Measurements from ENCODE around the gene SLAMF1.

SLAMF1 gene

DNA sequence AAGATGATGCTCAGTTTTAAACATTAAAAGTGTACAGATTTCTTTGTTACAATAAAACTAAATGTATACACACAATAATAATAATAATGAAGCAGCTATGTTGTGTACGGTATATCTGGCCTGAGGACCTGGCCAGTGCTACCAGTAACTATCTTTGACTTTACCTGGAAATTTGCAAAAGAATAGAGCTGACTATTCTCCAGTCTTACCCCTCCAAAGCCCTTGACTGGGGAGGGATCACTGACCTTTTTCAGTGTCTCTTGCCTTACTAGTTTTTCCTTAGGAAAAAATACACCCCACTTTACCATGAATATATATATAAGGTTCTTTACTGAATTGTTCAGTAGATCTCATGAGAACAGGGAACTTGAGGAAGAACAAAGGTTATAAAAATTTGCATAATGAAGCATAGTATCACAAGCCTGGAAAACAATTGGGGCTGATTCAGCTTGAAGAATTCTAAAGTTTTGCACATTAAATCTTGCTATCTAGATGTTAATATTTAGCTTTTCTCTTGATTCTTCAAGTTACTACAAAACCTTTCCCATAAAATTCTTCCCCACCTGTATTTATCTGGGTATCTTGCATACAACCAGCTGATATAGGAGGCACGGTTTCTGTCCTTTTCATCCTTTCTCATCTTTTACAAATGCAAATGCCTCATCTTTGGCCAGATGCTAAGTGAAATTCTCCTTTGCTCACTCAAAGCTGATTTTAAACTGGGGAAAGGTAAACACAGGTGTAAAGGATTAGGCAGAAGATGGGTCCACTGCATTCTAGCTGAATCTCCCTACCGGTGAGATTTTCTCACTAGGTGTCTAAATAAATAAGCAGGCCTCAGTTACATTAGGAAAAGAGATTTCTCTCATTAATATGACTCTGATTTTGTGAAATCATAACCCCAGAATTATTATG, 25.0 kb upstream of the SLAMF1 start:
- H3K9me3 ChIP-seq (ENCODE audit: control insufficient read depth, insufficient read depth, low read length), result no peaks in the 10 kb centered on the region; the same call in 1 of the 2 replicates
- no peaks in the 10 kb centered on the region for H3K36me3 ChIP-seq (ENCODE audit: insufficient read depth, low read length)
- peaks cover 26% of the 10 kb centered on the region for H3K4me1 ChIP-seq (ENCODE audit: insufficient read depth, low read length)
- no peak overlapping the region for H3K9ac ChIP-seq (ENCODE audit: low read depth, low read length)

DNA sequence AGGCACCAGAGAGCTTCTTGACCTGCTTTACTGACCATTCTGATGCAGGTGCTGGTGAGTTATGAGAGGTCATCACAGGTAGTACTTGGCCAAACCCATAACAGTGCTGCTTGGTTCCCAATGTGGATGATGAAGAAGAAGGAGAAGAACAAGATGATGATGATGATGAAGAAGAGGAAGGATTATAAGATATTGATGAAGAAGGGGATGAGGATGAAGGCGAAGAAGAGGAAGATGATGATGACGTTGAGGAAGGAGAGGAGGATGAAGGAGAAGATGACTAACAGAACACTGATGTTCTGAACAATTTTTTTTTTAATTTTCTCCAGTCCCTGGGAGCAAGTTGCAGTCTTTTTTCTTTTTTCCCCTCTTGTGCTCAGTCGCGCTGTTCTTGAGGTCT, 23.9 kb upstream of the SLAMF1 start:
- Histone ChIP-seq H3K36me3 (ENCODE audit: insufficient read depth, low read length) (no peaks in the 10 kb centered on the region), H3K4me1 (ENCODE audit: insufficient read depth, low read length) (peaks cover 28% of the 10 kb centered on the region), H3K9ac (ENCODE audit: low read depth, low read length) (no peak overlapping the region), H3K9me3 (ENCODE audit: control insufficient read depth, insufficient read depth, low read length) (no peaks in the 10 kb centered on the region; the same call in 1 of the 2 replicates)

DNA sequence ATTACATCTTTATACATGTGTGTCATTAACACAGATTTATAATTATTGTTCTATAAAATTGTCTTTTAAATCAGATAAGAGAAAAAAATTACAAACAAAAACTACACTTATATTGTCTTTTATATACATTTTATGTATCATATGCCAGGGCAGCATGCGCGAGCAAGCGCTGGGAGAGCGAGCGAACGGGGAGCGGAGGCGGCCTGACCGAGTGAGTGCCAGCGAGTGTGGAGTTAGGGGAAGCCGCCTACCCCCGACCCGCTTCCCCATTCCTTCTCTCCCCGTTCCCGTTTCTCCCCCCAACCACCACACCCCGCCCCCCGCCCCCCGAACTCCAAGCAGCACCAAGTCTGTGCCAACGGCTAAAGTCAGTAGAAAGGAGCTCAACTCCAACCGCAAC, 23.0 kb upstream of the SLAMF1 start:
- no peaks in the 10 kb centered on the region; the same call in 1 of the 2 replicates for H3K9me3 ChIP-seq (ENCODE audit: control insufficient read depth, insufficient read depth, low read length)
- no peak overlapping the region for H3K9ac ChIP-seq (ENCODE audit: low read depth, low read length)
- peaks cover 27% of the 10 kb centered on the region for H3K4me1 ChIP-seq (ENCODE audit: insufficient read depth, low read length)
- H3K36me3 ChIP-seq (ENCODE audit: insufficient read depth, low read length), result no peaks in the 10 kb centered on the region

DNA sequence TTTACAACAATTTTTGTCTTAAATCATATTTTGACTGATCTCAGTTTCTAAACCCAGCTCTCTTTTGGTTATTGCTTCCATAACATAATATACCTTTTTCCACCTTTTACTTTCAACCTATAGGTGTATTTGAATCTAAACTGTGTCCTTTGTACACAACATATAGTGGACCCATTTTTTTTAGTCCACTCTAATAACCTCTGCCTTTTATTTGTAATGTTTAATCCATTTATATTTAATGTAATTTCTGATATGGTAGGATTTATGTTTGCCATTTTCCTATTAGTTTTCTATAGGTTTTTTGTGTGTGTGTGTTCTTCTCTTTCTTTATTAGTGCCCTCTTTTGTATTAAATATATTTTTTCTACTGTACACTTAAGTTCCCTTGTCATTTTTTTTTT, 22.4 kb upstream of the SLAMF1 start:
- no peaks in the 10 kb centered on the region; the same call in 1 of the 2 replicates for H3K9me3 ChIP-seq (ENCODE audit: control insufficient read depth, insufficient read depth, low read length)
- H3K36me3 ChIP-seq (ENCODE audit: insufficient read depth, low read length), result no peaks in the 10 kb centered on the region
- H3K4me1 ChIP-seq (ENCODE audit: insufficient read depth, low read length), result peaks cover 27% of the 10 kb centered on the region
- no peak overlapping the region for H3K9ac ChIP-seq (ENCODE audit: low read depth, low read length)

DNA sequence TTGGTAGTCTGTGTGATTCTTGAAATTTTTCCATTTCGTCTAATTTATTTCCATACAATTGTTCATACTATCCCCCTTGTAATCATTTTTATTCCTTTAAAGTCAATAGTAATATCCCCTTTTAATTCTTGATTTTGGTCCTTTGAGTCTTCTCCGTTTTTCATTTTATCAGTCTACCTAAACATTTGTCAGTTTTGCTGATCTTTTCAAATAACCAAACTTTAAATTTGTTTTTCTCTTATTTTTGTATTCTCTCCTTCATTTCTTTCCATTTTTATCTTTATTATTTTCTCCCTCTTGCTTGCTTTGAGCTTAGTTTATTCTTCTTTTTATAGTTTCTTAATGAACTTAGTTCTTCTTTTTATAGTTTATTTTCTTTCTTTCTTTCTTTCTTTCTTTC, 21.1 kb upstream of the SLAMF1 start:
- Histone ChIP-seq H3K36me3 (ENCODE audit: insufficient read depth, low read length) (no peaks in the 10 kb centered on the region), H3K9ac (ENCODE audit: low read depth, low read length) (no peak overlapping the region), H3K4me1 (ENCODE audit: insufficient read depth, low read length) (peaks cover 18% of the 10 kb centered on the region), H3K9me3 (ENCODE audit: control insufficient read depth, insufficient read depth, low read length) (no peaks in the 10 kb centered on the region; the same call in 1 of the 2 replicates)

DNA sequence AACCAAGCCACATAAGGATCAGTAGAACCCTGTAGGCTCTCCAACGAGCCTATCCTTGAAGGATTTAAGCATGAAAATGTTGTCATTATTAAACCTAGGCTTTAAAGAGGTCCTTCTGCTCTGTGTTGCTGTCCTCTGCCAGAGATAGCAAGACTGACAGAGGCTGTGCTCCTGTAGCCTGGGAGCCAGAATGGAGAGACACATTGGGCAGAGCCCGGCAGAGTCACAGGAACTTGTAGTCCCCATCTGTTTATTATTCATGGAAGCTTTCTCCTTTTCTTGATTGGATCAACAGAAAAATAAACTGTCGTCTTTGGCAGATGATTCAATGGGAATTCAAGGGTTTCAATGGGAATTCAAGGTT, 19.2 kb upstream of the SLAMF1 start:
- Histone ChIP-seq H3K4me1 (ENCODE audit: insufficient read depth, low read length) (peaks cover 5% of the 10 kb centered on the region), H3K9me3 (ENCODE audit: control insufficient read depth, insufficient read depth, low read length) (no peaks in the 10 kb centered on the region; the same call in 1 of the 2 replicates), H3K9ac (ENCODE audit: low read depth, low read length) (no peak overlapping the region), H3K36me3 (ENCODE audit: insufficient read depth, low read length) (no peaks in the 10 kb centered on the region)

DNA sequence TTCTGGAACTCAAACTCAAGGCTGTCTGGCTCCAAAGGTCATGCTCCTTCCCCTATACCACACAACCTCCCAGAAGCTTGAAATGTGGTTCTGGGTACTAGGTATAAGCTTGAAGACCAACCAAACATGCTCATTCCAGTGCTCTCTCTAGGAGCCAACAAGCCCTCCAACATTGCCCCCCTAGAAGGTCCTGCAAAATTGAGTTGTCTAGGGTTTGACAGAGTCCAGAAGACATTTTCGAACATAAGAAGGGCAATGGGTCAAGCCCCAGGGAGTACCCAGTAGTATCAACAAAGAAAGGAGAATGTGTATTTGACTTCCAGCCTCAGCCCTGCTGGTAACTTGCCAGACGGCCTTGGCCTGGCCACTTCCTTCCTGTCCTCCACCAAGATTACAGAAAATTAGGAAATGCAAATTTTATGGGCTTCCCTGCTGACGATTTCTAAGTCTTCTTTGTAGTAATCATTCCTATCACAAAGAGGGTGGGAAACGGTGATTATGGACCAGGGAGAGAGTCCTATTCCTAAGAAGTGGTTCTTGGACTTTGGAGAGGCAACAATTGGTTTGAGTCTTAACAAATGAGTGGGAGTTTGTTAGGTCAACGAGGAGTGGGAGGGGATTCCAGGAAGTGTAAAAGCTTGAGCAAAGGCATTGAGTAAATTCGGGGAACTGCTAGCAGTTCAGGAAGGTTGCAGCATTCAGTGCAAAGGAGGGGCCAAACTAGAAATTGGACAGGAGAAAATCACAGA, 18.7 kb upstream of the SLAMF1 start:
- no peak overlapping the region for H3K9ac ChIP-seq (ENCODE audit: low read depth, low read length)
- no peaks in the 10 kb centered on the region; the same call in 1 of the 2 replicates for H3K9me3 ChIP-seq (ENCODE audit: control insufficient read depth, insufficient read depth, low read length)
- H3K4me1 ChIP-seq (ENCODE audit: insufficient read depth, low read length), result peaks cover 5% of the 10 kb centered on the region; the same call in 1 of the 2 replicates
- no peaks in the 10 kb centered on the region for H3K36me3 ChIP-seq (ENCODE audit: insufficient read depth, low read length)

DNA sequence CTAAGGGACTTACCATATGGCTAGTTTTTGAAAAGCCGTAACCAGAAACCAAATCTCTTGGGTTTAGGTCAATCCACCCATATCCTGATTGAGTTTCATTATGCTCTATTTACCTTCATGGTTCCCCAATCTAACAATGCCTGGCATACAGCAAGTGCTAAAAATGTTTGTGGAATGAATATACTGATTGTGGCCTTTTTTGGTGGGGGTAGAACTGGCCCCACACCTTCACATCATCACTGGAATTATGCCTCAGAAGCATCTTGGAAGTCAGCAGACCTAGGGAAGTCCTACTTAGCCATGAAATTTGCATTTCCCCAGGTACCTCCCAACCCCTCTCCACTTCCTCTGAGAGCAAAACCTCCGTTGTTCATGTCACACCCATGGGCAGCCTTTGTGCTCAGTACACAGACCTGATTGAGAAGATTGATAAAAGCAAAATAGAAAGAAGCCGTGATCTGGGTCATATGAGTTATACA, 17.8 kb upstream of the SLAMF1 start:
- H3K9me3 ChIP-seq (ENCODE audit: control insufficient read depth, insufficient read depth, low read length), result no peaks in the 10 kb centered on the region; the same call in 1 of the 2 replicates
- peaks cover 5% of the 10 kb centered on the region; the same call in 1 of the 2 replicates for H3K4me1 ChIP-seq (ENCODE audit: insufficient read depth, low read length)
- no peak overlapping the region for H3K9ac ChIP-seq (ENCODE audit: low read depth, low read length)
- H3K36me3 ChIP-seq (ENCODE audit: insufficient read depth, low read length), result no peaks in the 10 kb centered on the region

DNA sequence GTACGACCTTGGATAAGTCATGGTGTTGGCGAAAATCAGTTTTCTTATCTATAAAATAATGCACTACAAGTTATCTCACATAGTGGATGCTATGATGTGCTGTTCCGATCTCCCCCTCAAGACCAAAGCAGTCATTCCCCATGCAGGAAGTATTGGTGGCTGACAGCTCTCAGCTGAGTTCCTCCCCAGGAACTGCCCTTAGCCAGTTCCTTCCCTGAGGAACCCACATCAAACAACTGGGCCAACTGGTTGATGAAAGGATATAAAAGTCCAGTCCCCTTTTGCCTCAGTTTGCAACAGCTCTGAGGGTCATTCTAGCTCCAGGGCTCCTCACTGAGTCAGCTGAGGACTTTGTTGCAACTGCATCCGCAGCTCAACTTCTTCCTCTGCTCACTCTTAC, 16.1 kb upstream of the SLAMF1 start:
- Histone ChIP-seq H3K36me3 (ENCODE audit: insufficient read depth, low read length) (no peaks in the 10 kb centered on the region), H3K4me1 (ENCODE audit: insufficient read depth, low read length) (peaks cover 9% of the 10 kb centered on the region; the same call in 1 of the 2 replicates), H3K9me3 (ENCODE audit: control insufficient read depth, insufficient read depth, low read length) (no peaks in the 10 kb centered on the region), H3K9ac (ENCODE audit: low read depth, low read length) (no peak overlapping the region)

DNA sequence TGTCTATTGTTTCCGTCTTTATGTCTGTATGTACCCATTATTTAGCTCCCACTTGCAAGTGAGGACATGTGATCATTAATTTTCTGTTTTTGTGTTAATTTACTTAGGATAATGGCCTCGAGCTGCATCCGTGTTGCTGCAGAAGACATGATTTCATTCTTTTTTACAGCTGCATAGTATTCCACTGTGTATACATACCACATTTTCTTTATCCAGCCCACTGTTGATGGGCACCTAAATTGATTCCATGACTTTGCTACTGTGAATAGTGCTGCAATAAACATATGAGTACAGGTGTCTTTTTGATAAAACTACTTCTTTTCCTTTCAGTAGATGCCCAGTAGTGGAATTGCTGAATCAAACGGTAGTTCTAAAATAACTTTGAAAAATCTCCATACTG, 12.7 kb upstream of the SLAMF1 start:
- no peak overlapping the region for H3K9ac ChIP-seq (ENCODE audit: low read depth, low read length)
- H3K4me1 ChIP-seq (ENCODE audit: insufficient read depth, low read length), result 0 out of 2 replicates have a peak, but pooled peaks cover 4% of the 10 kb centered on the region
- H3K36me3 ChIP-seq (ENCODE audit: insufficient read depth, low read length), result no peaks in the 10 kb centered on the region
- no peaks in the 10 kb centered on the region for H3K9me3 ChIP-seq (ENCODE audit: control insufficient read depth, insufficient read depth, low read length)

DNA sequence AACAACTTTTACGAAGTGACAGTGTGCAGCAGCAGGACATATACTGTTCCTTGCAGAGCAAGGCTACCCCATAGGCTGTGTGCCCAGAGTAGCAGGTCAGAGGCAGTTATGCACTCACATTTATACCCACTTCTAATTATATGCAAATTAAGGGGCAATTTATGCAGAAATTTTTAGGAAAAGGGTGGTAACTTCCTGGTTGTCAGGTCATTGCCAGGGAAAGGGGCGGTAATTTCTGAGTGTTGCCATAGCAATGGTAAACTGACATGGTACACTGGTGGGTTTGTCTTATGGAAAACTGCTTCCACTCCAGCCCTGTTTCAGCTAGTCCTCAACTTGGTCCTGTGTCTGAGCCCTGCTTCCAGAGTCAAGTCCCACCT, 12.0 kb upstream of the SLAMF1 start:
- no peaks in the 10 kb centered on the region for H3K9me3 ChIP-seq (ENCODE audit: control insufficient read depth, insufficient read depth, low read length)
- no peak overlapping the region for H3K9ac ChIP-seq (ENCODE audit: low read depth, low read length)
- H3K36me3 ChIP-seq (ENCODE audit: insufficient read depth, low read length), result no peaks in the 10 kb centered on the region
- H3K4me1 ChIP-seq (ENCODE audit: insufficient read depth, low read length), result peaks cover 9% of the 10 kb centered on the region; the same call in 1 of the 2 replicates

DNA sequence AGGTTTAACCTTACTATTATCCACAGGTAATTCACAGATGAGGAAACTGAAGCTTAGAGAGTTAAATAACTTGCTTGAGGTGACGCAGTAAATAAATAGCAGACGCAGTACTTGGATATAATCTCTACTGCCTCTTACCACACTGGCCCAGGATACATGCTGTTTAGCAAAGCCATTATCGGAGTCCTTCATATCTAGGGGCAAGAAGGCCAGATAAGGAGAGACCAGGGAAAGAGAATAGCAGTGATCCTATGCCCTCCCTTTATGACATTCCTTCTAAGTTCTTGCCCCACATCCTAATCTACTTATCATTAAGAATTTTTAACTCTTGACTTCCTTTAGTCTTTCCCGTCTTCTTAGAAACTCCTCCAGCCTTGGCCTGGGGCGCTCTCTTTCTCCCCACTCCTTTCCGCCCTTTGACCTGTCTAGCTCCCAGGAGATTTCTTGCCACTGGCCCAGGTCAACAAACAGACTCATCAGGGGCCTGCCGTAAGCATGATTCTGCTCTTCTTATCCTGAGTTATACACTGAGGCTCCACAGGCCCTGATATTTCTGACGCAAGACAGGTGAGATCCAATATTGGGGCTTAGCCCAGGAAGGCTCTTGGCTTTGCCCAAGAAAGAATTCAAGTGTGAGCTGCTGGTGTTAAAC, 11.4 kb upstream of the SLAMF1 start:
- no peaks in the 10 kb centered on the region for H3K36me3 ChIP-seq (ENCODE audit: insufficient read depth, low read length)
- no peaks in the 10 kb centered on the region for H3K9me3 ChIP-seq (ENCODE audit: control insufficient read depth, insufficient read depth, low read length)
- H3K9ac ChIP-seq (ENCODE audit: low read depth, low read length), result no peak overlapping the region
- H3K4me1 ChIP-seq (ENCODE audit: insufficient read depth, low read length), result peaks cover 14% of the 10 kb centered on the region; the same call in 1 of the 2 replicates

DNA sequence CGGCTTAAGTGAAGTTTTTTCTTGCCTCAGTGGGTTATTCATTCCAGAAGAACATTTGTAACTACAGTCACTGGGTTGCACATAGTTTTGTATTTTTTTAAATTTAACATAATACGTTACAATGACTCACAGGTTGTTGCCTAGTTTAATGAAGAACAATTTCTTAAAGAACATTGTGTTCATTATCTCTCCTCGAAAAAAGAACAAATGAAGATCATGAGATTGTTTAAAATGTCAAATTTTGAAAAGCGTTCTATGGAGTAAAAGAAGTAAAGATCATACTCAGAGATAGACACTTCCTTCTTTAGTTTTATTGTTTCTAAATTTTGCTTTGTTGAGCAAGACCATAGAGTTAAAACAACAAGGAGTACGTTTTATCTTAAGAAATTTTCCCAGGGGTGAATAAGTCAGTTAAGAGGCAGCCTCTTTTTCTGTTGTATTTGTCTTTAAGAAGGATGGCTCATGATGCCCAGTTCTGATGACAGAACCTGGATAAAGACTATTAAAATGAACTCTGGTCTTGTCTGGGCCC, 10.5 kb upstream of the SLAMF1 start:
- H3K36me3 ChIP-seq (ENCODE audit: insufficient read depth, low read length), result no peaks in the 10 kb centered on the region
- H3K9ac ChIP-seq (ENCODE audit: low read depth, low read length), result no peak overlapping the region
- peaks cover 18% of the 10 kb centered on the region; the same call in 1 of the 2 replicates for H3K4me1 ChIP-seq (ENCODE audit: insufficient read depth, low read length)

DNA sequence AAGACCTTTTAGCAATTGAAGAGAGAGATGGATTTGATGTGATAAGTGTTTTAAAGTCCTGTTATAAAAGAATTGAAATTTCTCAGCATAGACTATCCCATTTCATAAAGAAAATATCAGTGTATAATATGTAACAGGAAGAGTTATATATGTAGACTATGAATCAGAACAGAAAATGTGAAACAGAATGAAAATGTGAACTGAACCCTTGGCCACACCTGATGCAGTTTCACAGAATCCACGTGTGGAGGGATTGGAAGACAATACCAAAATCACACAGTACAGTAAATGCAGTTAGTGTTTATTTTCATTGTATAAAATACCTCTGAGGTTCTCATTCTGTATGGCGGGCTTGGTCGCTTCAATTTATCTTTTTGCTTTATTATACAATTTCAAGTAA, 9.9 kb upstream of the SLAMF1 start:
- H3K36me3 ChIP-seq (ENCODE audit: insufficient read depth, low read length), result no peaks in the 10 kb centered on the region
- H3K4me1 ChIP-seq (ENCODE audit: insufficient read depth, low read length), result peaks cover 22% of the 10 kb centered on the region
- no peaks in the 10 kb centered on the region for H3K9me3 ChIP-seq (ENCODE audit: control insufficient read depth, insufficient read depth, low read length)
- H3K9ac ChIP-seq (ENCODE audit: low read depth, low read length), result no peak overlapping the region

More for the DNA sequence above, 10.5 kb upstream of the SLAMF1 start:
- H3K9me3 ChIP-seq (ENCODE audit: control insufficient read depth, insufficient read depth, low read length), result no peaks in the 10 kb centered on the region
